SK-N-MC (cell line): ENCODE results near the gene XPO4.

Source experiments
- EZH2 ChIP-seq: fragments of 200-600 bp; sonication (generic); IDR thresholded peaks from one replicate; pipeline ENCODE4 v1.6.1; 2017; ENCODE audit warnings: antibody characterized with exemption
- POLR2AphosphoS5 ChIP-seq: IDR thresholded peaks from 2 replicates; pipeline ENCODE4 v1.6.1; 2012; ENCODE audit warnings: mild to moderate bottlenecking, low read depth, low read length, borderline replicate concordance

- TF ChIP-seq EZH2 (no peak), POLR2AphosphoS5 (no peak)
Observed at GRCh38 chr13:20894245-20894644, 8.3 kb downstream of the XPO4 start.
